HG02885 (cell line): ENCODE measurements around the gene NLRP12.
"Not testable (repeated sequence)": the region's sequence is repeated elsewhere in the genome, so short reads cannot be mapped to it uniquely, and the experiment has no call there.

Source experiments
- ATAC-seq: cut with Tn5 transposase; IDR thresholded peaks from one replicate; pipeline ENCODE4 v1.9.1; 2021; ENCODE audit warnings: mild to moderate bottlenecking; ENCODE audit not compliant: unreplicated experiment, poor library complexity

Gene NLRP12, protein sequence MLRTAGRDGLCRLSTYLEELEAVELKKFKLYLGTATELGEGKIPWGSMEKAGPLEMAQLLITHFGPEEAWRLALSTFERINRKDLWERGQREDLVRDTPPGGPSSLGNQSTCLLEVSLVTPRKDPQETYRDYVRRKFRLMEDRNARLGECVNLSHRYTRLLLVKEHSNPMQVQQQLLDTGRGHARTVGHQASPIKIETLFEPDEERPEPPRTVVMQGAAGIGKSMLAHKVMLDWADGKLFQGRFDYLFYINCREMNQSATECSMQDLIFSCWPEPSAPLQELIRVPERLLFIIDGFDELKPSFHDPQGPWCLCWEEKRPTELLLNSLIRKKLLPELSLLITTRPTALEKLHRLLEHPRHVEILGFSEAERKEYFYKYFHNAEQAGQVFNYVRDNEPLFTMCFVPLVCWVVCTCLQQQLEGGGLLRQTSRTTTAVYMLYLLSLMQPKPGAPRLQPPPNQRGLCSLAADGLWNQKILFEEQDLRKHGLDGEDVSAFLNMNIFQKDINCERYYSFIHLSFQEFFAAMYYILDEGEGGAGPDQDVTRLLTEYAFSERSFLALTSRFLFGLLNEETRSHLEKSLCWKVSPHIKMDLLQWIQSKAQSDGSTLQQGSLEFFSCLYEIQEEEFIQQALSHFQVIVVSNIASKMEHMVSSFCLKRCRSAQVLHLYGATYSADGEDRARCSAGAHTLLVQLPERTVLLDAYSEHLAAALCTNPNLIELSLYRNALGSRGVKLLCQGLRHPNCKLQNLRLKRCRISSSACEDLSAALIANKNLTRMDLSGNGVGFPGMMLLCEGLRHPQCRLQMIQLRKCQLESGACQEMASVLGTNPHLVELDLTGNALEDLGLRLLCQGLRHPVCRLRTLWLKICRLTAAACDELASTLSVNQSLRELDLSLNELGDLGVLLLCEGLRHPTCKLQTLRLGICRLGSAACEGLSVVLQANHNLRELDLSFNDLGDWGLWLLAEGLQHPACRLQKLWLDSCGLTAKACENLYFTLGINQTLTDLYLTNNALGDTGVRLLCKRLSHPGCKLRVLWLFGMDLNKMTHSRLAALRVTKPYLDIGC

DNA sequence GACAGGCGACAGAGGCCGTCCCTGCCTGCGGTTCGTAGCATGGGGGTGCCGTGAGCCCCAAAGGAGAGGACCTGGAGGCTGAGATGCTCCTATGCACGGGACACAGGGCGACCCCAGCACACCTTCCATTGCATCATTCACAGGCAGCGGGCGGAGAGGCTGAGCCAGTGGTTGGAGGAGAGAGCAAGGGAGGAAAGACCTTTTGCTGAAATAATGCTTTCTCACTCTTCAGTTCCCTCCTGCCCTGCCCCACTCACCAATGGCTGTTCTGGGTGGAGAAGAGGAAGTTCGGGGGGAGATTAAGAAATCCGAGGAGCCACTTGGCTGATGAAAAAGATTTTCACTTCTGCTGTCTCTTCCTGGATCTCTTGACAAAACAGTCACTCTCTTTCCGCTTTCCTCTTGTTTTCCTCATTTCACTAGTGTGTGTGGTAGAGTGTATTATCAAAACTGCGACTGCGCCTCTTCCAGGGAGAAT, at the start of gene NLRP12:
NLRP12 (minus strand) TSS at position 181 of the 478 bp plus-strand sequence; CDS start at position 41, 140 bp downstream.
- ATAC-seq: no peak

DNA sequence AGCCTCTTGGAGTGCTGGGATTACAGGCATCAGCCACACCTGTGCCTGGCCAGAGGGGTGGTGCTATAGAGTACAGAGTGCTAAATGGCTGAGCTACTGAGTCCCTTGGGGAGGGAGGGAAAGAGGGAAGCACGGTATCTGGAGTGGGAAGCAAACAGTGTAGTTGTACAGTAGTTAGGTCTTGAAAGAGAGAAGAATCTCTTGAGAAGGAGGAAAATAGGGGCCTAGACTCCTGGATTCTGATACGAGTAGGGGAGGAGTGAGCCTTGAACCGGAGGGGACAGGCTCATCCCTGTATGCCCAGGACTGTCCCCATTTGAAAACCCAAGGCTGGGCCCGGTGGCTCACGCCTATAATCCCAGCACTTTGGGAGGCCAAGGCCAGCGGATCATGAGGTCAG, 48.6 kb upstream of the NLRP12 start:
- ATAC-seq: no peak

DNA sequence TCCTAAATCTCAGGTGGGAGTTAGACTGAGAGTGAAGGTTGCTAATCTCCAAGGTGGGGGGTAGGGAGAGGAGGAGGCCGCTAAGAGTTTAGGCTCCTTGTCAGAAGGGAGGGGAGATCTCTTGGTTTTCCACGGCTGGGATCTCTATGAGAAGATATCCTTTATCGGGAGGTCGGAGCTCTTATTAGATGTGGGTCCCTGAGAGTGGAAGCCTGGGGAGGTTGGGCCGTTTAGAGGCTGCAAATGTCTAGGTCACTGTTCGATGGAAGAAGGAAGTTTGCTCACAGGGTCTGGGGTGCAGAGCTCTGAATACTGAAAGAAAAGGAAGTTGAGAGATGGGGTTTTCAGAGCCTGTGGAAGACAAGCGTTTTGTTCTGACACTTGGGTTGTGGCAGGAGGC, 47.3 kb upstream of the NLRP12 start:
- ATAC-seq: no peak

DNA sequence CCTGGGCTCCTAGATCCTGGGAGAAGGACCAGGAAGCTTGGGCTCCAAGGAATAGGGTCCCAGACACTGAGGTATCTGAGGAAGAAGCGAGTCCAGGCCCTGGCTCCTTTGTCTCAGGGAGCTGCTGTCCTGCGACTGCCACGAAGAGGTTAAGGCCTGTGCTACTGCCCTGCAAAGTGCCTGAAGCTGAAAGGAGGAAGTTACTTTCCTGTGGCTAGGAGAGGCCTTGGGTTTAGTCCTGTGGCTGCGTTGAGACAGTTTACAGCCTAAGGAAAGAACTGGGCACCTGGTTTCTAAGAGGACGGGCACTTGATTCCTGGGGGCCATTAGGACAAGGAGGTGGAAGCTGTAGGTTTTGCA, 46.4 kb upstream of the NLRP12 start:
- ATAC-seq: no peak

DNA sequence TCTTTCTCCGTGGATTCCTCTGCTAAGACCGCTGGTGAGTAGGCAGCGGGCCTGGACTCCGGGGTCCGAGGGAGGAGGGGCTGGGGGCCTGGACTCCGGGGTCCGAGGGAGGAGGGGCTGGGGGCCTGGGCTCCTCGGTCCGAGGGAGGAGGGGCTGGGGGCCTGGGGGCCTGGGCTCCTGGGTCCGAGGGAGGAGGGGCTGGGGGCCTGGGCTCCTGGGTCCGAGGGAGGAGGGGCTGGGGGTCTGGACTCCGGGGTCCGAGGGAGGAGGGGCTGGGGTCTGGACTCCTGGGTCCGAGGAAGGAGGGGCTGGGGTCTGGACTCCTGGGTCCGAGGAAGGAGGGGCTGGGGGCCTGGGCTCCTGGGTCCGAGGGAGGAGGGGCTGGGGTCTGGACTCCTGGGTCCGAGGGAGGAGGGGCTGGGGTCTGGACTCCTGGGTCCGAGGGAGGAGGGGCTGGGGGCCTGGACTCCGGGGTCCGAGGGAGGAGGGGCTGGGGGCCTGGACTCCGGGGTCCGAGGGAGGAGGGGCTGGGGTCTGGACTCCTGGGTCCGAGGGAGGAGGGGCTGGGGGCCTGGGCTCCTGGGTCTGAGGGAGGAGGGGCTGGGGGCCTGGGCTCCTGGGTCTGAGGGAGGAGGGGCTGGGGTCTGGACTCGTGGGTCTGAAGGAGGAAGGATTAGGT, 45.8 kb upstream of the NLRP12 start:
- ATAC-seq: not testable (repeated sequence)

DNA sequence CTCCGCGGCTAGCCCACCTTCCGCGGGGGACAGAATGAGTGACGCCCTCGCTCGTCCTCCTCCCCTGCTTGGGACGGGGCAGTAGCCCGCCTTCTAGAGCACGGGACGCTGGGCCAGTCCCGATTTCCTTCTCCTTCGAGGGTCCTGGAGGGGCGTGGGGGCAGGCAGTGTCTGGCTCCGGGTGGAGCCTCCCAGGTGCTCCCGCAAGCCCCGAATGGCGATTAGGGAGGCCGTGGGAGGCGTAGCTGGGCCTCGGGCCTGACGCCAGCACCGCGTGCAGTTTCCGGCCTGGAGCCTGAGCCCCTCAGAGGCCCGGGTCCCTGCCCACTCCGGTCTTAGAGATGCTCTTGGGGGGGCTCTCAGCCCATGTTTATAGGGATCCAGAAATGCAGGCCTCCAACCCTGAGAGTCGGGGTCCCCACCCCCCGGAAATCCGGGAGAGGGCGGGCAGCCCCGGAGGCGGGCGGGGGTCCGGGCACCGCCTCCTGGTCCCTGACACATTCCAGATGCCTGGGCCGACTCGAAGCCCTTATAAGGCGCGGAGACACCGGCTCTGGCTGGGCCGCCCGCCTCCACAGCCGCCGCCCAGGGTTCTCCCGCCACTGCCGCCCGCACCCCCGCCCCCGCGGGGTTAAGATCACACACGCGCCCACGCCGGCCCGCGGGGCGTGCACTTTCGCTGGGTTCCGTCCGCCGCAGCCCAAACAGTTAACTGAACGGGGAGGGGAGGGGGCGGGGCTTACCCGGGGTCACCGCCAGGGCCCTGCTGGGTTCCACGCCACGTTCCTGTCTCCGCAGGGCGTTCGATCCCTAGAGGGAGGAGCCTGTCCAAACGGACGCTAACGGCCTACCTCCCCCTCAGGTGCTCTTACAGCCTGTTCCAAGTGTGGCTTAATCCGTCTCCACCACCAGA, 45.0 kb upstream of the NLRP12 start:
- ATAC-seq: no peak

DNA sequence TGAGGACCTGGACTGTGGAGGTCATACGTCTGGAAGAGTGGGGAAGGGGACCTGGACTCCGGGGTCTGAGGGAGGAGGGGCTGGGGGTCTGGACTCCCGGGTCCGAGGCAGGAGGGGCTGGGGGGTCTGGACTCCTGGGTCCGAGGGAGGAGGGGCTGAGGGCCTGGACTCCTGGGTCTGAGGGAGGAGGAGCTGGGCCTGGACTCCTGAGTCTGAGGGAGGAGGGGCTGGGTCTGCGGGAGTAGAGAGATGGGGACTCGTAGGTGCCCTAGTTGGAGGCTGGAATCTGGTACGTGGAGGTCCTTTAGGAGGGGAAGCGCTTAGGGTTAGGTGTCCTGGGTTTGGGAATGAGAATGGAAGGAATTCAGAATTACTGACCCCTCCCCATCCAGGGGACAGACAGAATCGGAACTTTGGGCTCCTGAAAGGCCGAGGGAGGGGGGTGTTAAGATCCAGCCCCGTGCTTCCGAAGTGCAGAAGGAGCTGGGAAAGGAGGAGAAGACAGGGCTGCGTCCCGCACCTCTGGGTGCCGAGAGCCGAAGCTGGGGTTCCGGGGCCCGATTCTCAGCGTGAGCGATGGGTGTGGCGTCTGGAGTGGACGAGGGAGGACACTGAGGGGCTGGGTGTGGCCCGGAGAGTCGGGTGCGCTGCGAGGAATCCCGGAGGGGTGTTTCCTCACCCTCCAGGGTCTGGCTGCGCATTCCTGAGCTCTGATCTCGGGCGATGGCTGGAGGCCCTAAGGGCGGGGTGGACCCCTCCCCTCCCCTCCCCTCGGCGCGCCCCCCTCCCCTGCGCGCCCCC, 44.2 kb upstream of the NLRP12 start:
- no peak for ATAC-seq

DNA sequence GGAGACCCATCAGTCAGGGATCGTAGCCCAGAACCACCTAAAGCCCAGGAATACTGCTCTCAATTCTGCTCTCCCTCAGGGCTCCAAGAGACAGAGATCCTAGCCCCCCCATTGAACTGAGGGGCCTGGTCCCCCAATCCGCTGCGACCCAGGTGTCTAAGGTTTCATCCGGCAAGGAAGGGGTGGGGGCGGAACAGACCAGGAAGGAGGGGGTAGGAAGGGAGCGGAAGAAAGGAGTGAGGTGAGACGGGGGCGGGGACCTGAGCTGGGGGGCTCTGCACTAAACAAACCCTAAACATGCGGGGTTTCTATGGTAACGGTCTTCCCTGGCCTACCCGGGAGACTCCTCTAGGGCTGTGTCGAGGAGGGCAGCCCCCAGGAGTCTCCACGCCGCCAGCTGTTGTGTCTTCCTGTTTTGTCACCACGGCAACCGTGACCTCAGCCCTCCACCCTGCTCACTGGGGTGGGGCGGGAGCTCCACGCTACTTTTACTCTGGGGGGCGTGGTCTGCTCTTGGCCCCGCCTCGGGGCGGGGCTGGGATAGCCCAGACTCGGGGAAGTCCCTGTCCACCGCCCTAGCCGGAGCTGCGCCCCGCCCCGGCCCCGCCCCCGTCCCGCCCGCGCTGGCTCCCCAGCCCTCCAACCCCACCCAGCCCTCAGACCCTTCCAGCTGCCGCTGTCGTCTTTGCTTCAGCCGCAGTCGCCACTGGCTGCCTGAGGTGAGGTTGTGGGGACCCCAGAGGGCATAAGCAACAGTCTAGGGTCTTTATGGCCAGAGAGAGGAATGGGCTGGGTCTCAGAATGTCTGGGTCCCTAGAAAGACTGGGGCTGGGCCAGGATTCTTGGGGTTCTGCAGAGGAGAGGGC, 43.3 kb upstream of the NLRP12 start, which contains the start of gene MYADM:
MYADM (plus strand) TSS at position 659 of the 866 bp plus-strand sequence. CDS start 5,647 bp downstream, outside the sequence.
- ATAC-seq: peak; percentile 41

DNA sequence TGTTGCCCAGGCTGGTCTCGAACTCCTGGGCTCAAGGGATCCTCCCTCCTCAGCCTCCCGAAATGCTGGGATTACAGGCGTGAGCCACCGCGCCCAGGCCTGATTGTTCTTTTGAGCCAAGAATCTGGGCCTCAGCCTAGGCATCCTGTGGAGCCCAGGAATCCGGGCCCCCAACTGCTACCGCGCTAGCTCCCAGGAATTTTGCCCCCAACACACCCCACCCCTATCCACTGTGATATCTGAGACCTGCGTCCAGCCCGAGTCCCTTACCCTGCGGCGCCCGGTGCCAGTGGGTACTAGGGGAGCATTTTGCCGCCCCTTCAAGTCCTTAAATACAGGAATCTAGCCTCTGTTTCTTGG, 42.7 kb upstream of the NLRP12 start:
- ATAC-seq: no peak

DNA sequence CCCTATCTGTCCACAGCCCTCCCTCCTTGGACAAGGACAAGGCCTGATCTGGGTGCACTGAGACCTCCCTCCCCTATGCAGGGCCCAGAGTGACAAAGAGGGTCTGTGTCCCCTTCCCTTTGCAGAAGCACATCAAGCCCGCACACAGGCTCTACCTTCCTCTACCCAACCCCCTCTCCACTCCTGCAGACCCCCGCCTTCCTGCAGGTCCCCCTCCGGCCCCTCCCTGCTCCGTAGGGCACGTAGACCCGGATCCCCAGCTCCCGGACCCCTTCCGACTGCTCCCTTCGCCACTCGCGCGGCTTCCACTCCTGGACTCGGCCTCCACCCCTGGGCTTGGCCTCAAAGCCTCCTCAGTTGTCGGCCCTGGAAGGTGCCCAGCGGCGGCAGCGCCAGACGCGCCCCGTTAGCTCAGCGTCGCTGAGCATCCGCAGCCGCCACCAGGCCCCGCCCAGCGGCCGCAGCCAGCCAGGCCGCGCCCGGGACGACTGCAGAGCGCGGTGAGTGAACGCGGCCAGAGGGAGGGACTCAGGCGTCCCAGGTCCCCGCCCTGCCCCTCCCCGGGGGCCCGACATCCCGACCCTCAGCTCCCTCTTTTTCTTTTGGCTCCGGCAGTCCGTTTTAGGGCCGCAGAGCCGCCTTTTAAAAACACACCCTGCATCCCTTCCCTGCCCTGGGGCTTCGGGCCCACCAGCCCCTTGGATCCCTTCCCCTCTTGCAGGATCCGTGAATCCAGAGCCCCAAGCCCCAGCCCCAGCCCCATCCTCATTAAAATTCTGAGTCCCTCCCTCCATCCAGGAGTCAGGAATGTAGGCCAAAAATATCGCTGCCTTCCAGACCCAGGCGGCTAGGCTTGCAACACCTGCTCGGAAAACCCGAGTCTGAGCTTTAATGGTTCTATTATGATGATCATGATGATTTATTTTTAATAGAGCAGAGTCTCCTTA, 42.1 kb upstream of the NLRP12 start:
- no peak for ATAC-seq

DNA sequence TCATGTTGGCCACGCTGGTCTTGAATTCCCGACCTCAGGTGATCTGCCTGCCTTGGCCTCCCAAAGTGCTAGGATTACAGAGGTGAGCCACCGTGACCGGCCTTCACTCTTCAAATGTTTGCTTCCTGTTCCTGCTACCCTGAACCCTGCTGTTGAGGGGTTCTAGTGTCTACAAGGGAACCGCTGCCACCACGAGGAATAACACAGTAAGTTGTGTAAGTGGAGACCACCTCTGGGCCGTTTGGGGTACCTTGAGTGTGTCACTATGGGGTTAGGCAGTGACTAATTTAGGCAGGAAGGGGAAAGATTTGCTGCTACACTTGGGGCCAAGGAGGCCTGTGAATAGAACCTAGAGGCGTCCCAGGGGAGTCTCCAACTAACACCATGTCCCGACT, 41.4 kb upstream of the NLRP12 start:
- ATAC-seq: no peak

DNA sequence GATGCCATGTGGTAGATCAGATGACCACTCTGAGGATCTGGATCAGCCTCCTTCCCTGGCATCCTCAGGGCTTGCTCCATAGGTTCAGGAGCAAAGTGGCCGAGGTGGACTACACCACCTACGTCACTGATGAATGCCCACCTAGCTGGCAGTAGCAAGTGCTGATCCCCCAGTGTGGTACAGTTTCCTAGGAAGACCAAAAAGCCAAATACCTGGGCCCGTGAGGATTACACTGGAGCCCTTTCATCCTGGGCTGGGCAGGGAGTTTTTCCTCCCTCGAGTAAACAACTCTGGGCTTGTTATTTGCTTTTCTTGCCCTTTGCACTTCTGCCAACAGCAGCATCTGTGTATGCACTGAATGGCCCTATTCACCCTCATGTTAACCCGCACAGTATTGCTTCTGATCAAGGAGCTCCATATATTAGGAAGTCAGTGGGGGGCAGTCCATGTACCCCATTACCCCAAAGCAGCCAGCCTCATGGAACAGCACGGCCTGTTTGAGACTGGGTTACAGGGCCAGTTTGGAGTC, 40.3 kb upstream of the NLRP12 start:
- ATAC-seq: no peak

DNA sequence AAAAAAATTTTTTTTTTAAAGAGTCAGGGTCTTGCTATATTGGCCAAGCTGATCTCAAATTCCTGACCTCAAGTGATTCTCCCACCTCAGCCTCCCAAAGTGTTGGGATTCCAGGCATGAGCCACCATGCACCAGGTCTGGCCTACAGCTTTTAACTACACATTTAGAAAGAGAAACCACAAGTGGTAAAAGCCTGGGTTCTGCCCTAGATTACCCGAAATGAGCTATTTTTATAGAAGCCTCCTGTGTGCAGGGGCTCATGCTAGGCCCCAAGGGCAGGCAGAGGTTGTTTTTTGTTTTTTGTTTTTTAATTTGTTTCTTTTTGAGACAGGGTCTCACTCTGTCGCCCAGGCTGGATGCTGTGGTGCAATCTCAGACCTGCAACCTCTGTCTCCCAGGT, 29.6 kb upstream of the NLRP12 start:
- no peak for ATAC-seq

DNA sequence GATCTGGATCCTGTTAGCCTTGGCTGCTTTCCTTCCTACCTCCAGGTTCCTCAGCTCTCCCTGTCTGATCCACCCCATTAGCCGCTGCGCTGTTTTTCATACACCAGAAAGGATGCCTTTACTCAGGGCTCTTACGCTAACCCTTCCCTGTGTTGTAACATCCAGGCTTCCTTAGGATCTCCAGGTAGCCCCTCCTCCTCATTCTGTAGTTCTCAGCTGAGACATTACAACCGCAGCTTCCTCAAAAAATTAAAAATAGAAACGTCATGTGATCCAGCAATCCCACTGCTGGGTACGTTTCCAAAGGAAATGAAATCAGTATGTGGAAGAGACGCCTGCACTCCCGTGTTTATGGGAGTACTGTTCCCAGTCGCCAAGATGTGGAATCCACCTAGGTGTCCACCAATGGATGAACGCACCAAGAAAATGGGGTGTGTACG, 25.1 kb upstream of the NLRP12 start:
- ATAC-seq: no peak

DNA sequence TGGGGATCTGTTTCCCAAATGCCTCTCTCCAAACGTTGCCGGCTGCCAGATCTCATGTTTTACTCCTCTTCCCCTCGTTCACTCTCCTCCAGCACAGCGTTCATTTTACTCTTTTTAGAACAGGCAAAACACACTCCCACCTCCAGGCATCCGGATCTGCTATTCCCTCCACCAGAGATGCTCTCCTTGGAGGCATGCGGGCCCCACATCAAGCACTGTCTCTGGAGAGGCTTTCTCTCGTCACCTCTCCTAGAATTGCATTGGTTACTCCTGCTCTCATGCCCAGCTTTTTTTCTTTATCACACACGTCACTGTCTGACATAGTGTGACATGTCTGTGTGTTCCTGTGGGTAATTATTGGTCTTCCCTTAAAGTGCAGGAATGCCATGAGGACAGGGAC, 23.4 kb upstream of the NLRP12 start:
- no peak for ATAC-seq

DNA sequence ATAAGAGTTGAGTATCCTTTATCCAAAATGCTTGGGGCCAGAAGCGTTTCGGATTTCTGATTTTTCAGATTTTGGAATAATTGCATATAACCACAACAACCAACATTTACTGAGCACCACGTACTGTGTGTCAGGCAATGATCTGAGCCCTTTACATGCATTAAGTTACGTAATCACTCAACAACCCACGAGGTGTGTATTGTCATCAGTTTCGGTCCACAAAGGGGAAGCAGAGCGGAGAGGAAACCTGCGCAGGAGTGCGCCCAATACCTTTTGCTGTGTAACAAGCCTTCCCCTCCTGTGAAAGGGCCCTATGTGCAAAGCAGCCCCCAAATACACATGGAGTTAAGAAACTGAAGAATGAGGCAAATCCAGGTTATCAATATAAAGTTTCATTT, 20.7 kb upstream of the NLRP12 start:
- no peak for ATAC-seq
